ACC112 (cell line): Measurements from ENCODE around the gene GCFC2.

Experiments used
- H2AFZ ChIP-seq: fragments of 200-600 bp; sonication (generic); one replicate; pipeline ENCODE4 v1.6.0; 2017; ENCODE audit warnings: antibody characterized with exemption, low read length; ENCODE audit not compliant: unreplicated experiment
- H3K27ac ChIP-seq: fragments of 200-600 bp; sonication (generic); 2 replicates; pipeline ENCODE4 v1.5.1; 2014; ENCODE audit warnings: low read depth, mild to moderate bottlenecking, antibody characterized with exemption, low read length, moderate library complexity
- H3K27me3 ChIP-seq: fragments of 200-600 bp; sonication (generic); 2 replicates; pipeline ENCODE4 v1.6.1; 2014; ENCODE audit warnings: mild to moderate bottlenecking, antibody characterized with exemption, low read length, moderate library complexity, mixed read lengths; ENCODE audit not compliant: insufficient read depth
- H3K36me3 ChIP-seq: fragments of 200-600 bp; sonication (generic); 2 replicates; pipeline ENCODE4 v1.6.1; 2016; ENCODE audit warnings: mild to moderate bottlenecking, antibody characterized with exemption, low read length, moderate library complexity, mixed read lengths; ENCODE audit not compliant: insufficient read depth
- H3K4me1 ChIP-seq: fragments of 200-600 bp; sonication (generic); one replicate; pipeline ENCODE4 v1.6.1; 2016; ENCODE audit warnings: low read length, mixed read lengths; ENCODE audit not compliant: insufficient read depth, unreplicated experiment, control insufficient read depth
- H3K4me3 ChIP-seq: fragments of 200-600 bp; sonication (generic); 2 replicates; pipeline ENCODE4 v1.5.1; 2014; ENCODE audit warnings: mild to moderate bottlenecking, low read depth, low read length
- H3K79me2 ChIP-seq: fragments of 200-600 bp; sonication (generic); one replicate; pipeline ENCODE4 v1.6.0; 2016; ENCODE audit warnings: low read length; ENCODE audit not compliant: control insufficient read depth, unreplicated experiment, insufficient read depth

The GCFC2 gene

DNA sequence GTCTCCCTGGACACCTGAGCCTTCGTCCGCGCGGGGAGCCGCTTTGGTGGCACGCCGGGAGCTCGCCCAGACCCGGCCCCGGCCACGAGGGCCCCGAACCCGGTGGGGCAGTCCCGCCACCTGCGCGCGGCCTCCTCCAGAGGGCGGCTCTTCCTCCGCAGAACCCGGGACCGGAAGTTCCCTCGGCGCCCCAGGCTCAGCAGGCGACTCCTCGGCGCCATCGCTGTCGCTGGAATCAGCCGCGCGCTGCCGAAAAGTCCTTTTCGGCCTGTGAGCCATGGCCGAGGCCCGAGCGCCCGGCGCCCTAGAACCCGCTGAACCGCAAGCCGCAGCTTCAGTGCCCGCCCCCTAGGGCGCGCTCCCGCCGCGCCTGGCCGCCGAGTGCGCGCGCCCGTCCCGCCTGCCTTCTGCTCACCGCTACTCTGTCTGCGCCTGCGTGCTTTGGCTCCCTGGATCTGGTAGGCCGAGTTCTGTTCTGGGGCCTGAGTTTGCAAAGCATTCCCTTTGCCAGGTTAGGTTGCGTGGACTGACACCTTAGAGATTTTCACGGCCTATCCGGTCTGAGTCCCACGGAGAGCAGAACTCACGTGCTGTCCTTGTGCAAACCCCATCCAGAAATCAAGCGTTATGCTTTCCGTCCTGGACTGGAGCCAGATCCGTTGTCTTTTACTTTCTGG, at the start of gene GCFC2:
Gene GCFC2, minus strand, starts transcription at position 339 of the 677 bp plus-strand sequence. Its CDS starts 60 bp downstream, at position 279.
- H3K27ac ChIP-seq, result peak within 1 kb of the TSS; percentile 78
- H3K27me3 ChIP-seq, result no peaks in the 10 kb centered on the region
- H3K36me3 ChIP-seq, result no peaks in the 10 kb centered on the region
- H2AFZ ChIP-seq, result peak within 1 kb of the TSS; percentile 85
- peaks cover 26% of the 10 kb centered on the region for H3K79me2 ChIP-seq
- peaks cover 20% of the 10 kb centered on the region for H3K4me1 ChIP-seq
- peak within 1 kb of the TSS; percentile 91 for H3K4me3 ChIP-seq

DNA sequence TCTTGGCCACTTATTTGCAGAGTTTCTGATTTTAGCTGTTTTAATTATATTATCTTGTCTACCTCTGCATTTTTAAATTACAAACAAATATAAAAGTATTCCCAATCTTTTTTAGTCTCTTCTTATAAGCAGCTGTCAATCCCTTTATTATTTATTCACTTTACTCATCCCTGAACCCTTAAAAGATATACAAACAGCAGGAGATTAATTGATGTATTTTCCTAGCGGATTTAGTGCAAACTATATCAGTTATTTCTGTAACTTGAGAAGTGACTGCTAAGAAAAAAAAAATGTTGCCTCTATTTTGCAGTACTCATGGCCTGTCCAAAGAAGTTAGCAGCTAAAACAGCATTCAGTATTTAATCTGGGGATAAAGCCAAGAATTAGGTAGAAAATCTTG, 42.1 kb upstream of the GCFC2 start:
- Histone ChIP-seq H3K4me3 (no peak overlapping the region), H3K4me1 (no peaks in the 10 kb centered on the region)

DNA sequence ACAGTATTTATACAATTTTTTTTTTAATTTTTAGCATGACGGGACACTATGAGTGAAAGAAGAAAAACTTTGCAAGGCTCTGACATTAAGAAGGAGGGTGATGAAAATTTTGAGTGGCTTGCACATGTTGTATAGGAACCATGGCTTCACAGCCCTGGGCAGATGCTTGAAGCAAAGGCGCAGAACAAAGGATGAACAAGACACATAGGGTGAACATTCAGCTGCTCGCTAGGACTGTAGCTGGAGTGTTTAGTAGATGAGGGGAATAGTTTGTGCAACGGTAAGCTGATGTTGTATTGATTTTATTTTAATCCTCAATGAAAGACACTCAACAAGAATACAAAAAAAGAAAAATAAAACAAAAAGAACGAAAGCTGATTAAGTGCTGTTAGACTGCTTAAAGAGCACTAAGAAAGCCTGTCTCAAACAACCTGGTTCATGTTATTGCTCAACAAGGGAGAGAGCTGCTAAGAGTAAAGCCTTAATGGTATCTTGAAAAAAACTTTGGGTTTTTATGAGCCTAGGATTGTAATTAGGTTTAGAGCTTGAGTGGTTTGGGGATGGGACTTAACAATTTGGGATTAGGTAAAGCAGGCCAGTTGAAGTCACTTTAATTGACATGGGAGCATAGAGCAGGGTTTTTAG, 41.2 kb upstream of the GCFC2 start:
- no peak overlapping the region for H3K4me3 ChIP-seq
- H3K27ac ChIP-seq, result no peak overlapping the region
- H2AFZ ChIP-seq, result no peak overlapping the region
- no peaks in the 10 kb centered on the region for H3K4me1 ChIP-seq
- no peaks in the 10 kb centered on the region for H3K36me3 ChIP-seq
- H3K79me2 ChIP-seq, result no peaks in the 10 kb centered on the region
- H3K27me3 ChIP-seq, result peaks cover 56% of the 10 kb centered on the region

More for the DNA sequence above, 42.1 kb upstream of the GCFC2 start:
- peaks cover 60% of the 10 kb centered on the region for H3K27me3 ChIP-seq
- H3K36me3 ChIP-seq, result no peaks in the 10 kb centered on the region
- H3K79me2 ChIP-seq, result no peaks in the 10 kb centered on the region
- H3K27ac ChIP-seq, result no peak overlapping the region
- H2AFZ ChIP-seq, result no peak overlapping the region

DNA sequence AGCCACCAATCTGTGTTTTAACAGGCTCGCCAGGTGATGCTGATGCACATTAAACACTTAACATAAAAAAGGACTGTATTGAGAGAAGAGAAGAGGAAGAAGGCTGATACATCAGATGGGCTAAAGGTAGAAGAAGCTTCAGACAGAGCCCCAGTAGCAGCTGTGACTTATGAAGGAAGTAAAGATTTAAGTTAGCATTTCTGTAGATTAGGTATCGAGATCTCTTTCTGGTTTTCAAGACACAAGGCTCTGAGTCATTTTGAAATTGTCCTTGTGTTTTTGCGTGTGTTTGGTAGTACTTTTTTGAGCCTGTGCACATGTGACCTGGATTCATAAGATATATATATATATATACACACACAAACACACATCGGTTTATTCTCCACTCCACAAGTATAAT, 40.6 kb upstream of the GCFC2 start:
- H3K36me3 ChIP-seq, result no peaks in the 10 kb centered on the region
- H3K27me3 ChIP-seq, result peaks cover 57% of the 10 kb centered on the region
- H3K27ac ChIP-seq, result no peak overlapping the region
- H2AFZ ChIP-seq, result no peak overlapping the region
- H3K4me1 ChIP-seq, result no peaks in the 10 kb centered on the region
- no peak overlapping the region for H3K4me3 ChIP-seq
- no peaks in the 10 kb centered on the region for H3K79me2 ChIP-seq

DNA sequence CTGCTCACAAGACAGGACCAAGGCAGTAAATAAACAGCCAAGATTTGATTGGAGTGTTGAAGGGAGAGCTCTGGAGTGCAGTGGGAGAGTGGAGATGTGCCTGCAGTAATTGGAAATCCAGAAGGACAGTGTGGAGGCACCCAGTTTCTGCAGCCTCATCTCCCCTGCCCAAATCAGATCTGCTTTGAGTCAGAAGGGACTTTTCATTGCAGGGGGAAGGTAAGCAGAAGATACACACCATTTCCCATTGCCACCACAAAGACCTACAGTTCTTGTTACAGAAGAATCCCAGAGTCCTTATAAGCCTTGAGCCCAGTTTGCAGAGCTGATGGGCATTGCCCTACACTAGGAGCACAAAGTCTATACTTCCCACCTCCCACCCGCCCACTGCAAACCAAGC, 27.2 kb upstream of the GCFC2 start:
- H3K4me1 ChIP-seq, result no peaks in the 10 kb centered on the region
- H3K4me3 ChIP-seq, result no peak overlapping the region
- peaks cover 39% of the 10 kb centered on the region for H3K27me3 ChIP-seq
- H3K27ac ChIP-seq, result no peak overlapping the region
- no peak overlapping the region for H2AFZ ChIP-seq
- H3K79me2 ChIP-seq, result no peaks in the 10 kb centered on the region
- H3K36me3 ChIP-seq, result no peaks in the 10 kb centered on the region

DNA sequence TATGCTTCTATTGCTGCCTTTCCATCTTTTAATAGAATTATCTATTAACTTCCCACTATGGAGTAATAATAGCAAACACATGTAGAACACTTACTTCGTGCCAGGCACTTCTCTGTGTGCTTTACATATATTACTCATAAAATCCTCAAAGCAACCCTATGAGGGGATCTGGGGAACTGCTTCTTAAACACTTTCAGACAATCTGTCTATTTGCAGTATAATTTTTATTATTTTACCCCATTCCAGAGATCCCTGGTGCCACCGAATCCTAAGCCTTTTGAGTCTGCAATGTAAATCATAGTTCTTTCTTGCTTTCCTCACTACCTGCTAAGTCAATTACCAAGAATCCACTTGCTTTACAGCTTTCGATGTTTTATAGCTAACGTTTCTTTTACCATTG, 25.6 kb upstream of the GCFC2 start:
- no peaks in the 10 kb centered on the region for H3K36me3 ChIP-seq
- no peak overlapping the region for H3K4me3 ChIP-seq
- no peaks in the 10 kb centered on the region for H3K4me1 ChIP-seq
- no peak overlapping the region for H2AFZ ChIP-seq
- no peaks in the 10 kb centered on the region for H3K79me2 ChIP-seq
- H3K27ac ChIP-seq, result no peak overlapping the region
- H3K27me3 ChIP-seq, result peaks cover 56% of the 10 kb centered on the region

DNA sequence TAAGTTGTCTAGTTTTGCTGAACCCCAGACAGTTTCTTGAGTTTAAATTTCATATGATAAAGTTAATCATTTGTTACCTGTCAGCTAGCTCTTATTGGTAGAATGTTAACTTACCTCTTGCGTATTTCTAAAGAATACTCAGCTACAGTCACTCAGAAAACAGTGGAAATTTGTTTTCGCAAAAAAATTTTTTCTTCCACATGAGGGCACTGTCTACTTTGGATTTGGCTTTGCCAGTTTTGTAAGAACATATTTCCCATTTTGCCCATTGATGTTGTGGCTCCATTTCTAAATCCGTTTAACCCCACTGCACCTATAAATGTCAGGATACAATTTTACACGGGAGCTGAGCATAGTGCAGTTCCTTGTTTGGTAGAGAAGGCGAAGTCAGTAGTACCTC, 19.1 kb upstream of the GCFC2 start:
- H3K27me3 ChIP-seq, result peaks cover 76% of the 10 kb centered on the region

GRCh38 chr2:75728614-75729419, 18.1 kb upstream of the GCFC2 start:
- no peak overlapping the region for H3K27ac ChIP-seq
- H3K4me3 ChIP-seq, result no peak overlapping the region
- peaks cover 76% of the 10 kb centered on the region for H3K27me3 ChIP-seq
- no peak overlapping the region for H2AFZ ChIP-seq
- H3K4me1 ChIP-seq, result no peaks in the 10 kb centered on the region
- no peaks in the 10 kb centered on the region for H3K79me2 ChIP-seq
- no peaks in the 10 kb centered on the region for H3K36me3 ChIP-seq

More for the DNA sequence above, 19.1 kb upstream of the GCFC2 start:
- Histone ChIP-seq H2AFZ (no peak overlapping the region), H3K36me3 (no peaks in the 10 kb centered on the region), H3K4me1 (no peaks in the 10 kb centered on the region), H3K4me3 (no peak overlapping the region), H3K27ac (no peak overlapping the region), H3K79me2 (no peaks in the 10 kb centered on the region)

GRCh38 chr2:75722687-75723086, 12.0 kb upstream of the GCFC2 start:
- H3K4me1 ChIP-seq, result no peaks in the 10 kb centered on the region
- H3K27ac ChIP-seq, result no peak overlapping the region
- H3K79me2 ChIP-seq, result no peaks in the 10 kb centered on the region
- H3K36me3 ChIP-seq, result no peaks in the 10 kb centered on the region
- H3K27me3 ChIP-seq, result peaks cover 61% of the 10 kb centered on the region
- H3K4me3 ChIP-seq, result no peak overlapping the region
- H2AFZ ChIP-seq, result no peak overlapping the region

DNA sequence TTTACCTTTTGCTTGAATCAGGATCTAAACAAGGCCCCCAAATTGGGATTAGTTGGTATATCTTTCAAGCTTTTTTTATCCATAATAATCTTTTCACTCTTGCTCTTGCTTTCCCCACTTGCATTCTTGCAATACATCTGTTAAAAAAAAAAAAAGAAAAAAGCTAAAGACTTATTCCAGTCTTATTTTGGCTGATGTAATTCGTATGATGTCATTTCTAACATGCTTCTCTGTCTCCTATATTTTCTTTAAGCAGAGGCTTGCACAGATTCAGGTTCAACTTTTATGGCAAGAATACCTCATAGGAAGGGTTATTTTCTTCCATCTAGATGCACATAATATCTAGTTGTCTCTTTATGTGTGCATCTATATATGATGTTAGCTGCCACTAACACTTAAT, 9.8 kb upstream of the GCFC2 start:
- no peak overlapping the region for H2AFZ ChIP-seq
- peaks cover 41% of the 10 kb centered on the region for H3K27me3 ChIP-seq
- no peak overlapping the region for H3K4me3 ChIP-seq
- H3K4me1 ChIP-seq, result no peaks in the 10 kb centered on the region
- H3K36me3 ChIP-seq, result no peaks in the 10 kb centered on the region
- no peaks in the 10 kb centered on the region for H3K79me2 ChIP-seq
- H3K27ac ChIP-seq, result no peak overlapping the region
